Endothelial cell of umbilical vein (primary cell): ENCODE measurements around the gene MS4A15. TPM values are rescaled to one million over a fixed set of nuclear protein-coding genes. Genes with fewer than 3 reads are reported as not detected.

ENCODE experiments used
- BruUV-seq: library from RNA; stranded (reverse); fragments of 400-500 nt; replicated peaks from 2 replicates; lab custom pipeline; 2021; lab: Mats Ljungman, UMichigan
- CTCF ChIA-PET: fragments of 300-600, 350-600 bp; sonication (Branson Sonifier 250); formaldehyde crosslinking; loops from one replicate; lab custom pipeline; 2021; ENCODE audit warnings: antibody characterized with exemption, inconsistent platforms; lab: Charles Lee
- POLR2A ChIA-PET: fragments of 300-600, 350-600 bp; sonication (Branson Sonifier 250); formaldehyde crosslinking; loops from one replicate; lab custom pipeline; 2021; ENCODE audit warnings: antibody characterized with exemption, inconsistent platforms; lab: Charles Lee
- DNase-seq: peaks from one replicate; pipeline ENCODE4 v3.0.0-alpha.2; 2011; ENCODE audit warnings: low read depth, low spot score
- FAIRE-seq: peaks from 2 replicates; lab custom pipeline; 2011; peaks lifted over from hg19 to GRCh38; lab: Jason Lieb, UNC
- H2AFZ ChIP-seq: 2 replicates; pipeline ENCODE4 v1.6.0; 2012; ENCODE audit warnings: low read depth, low read length, control low read depth, inconsistent platforms
- H3K27ac ChIP-seq: 2 replicates; pipeline ENCODE4 v1.5.1; 2011; ENCODE audit warnings: low read depth, mild to moderate bottlenecking, control low read depth, low read length, moderate library complexity; ENCODE audit not compliant: insufficient read depth
- H3K27me3 ChIP-seq, 2 experiments: 2 replicates each; pipeline versions ENCODE4 v1.6.0 to v1.6.1; 2011; ENCODE audit warnings: low read length in 2 of 2, mixed read lengths in 1 of 2; ENCODE audit not compliant: control insufficient read depth in 2 of 2, insufficient read depth in 2 of 2
- H3K36me3 ChIP-seq, 2 experiments: 2 replicates in 1 of 2; 3 replicates in 1 of 2; pipeline ENCODE4 v1.5.1; 2011; ENCODE audit warnings: low read length in 2 of 2, mild to moderate bottlenecking in 1 of 2, moderate library complexity in 1 of 2; ENCODE audit not compliant: control insufficient read depth in 2 of 2, insufficient read depth in 2 of 2; ENCODE audit errors: extremely low read depth in 1 of 2
- H3K4me1 ChIP-seq: 3 replicates; pipeline ENCODE4 v1.5.1; 2011; ENCODE audit warnings: mild to moderate bottlenecking, low read length; ENCODE audit not compliant: control insufficient read depth, insufficient read depth; ENCODE audit errors: extremely low read depth
- H3K4me2 ChIP-seq: 2 replicates; pipeline ENCODE4 v1.6.1; 2011; ENCODE audit warnings: low read length, control low read depth, mixed read lengths; ENCODE audit not compliant: insufficient read depth
- H3K4me3 ChIP-seq, 3 experiments: fragments of 200-600 bp in 1 of 3; sonication (generic), shearing (Covaris generic) in 1 of 3; replicated peaks in 1 of 3; 2 replicates each; pipeline ENCODE4 v1.5.1; 2011 to 2016; ENCODE audit warnings: control low read depth in 3 of 3, low read length in 3 of 3, mild to moderate bottlenecking in 2 of 3, inconsistent platforms in 1 of 3, low read depth in 1 of 3, moderate library complexity in 1 of 3; ENCODE audit not compliant: insufficient read depth in 1 of 3
- H3K79me2 ChIP-seq: 2 replicates; pipeline ENCODE4 v1.6.0; 2012; ENCODE audit warnings: low read length, inconsistent platforms; ENCODE audit not compliant: control insufficient read depth, insufficient read depth
- H3K9ac ChIP-seq: replicated peaks from 2 replicates; pipeline ENCODE3; 2011; ENCODE audit warnings: low read length, control low read depth; ENCODE audit not compliant: insufficient read depth; ENCODE audit errors: extremely low read depth
- H3K9me1 ChIP-seq: replicated peaks from 3 replicates; pipeline ENCODE4 v1.6.0; 2011; ENCODE audit warnings: mild to moderate bottlenecking, low read length; ENCODE audit not compliant: control insufficient read depth, insufficient read depth; ENCODE audit errors: extremely low read depth
- H3K9me3 ChIP-seq: replicated peaks from 2 replicates; pipeline ENCODE4 v1.5.1; 2012; ENCODE audit warnings: low read length, inconsistent platforms; ENCODE audit not compliant: control insufficient read depth, insufficient read depth
- H4K20me1 ChIP-seq: replicated peaks from 2 replicates; pipeline ENCODE3; 2011; ENCODE audit warnings: mild to moderate bottlenecking, low read length; ENCODE audit not compliant: control insufficient read depth, insufficient read depth; ENCODE audit errors: extremely low read depth
- CTCF ChIP-seq, 2 donors: IDR thresholded peaks; 1 replicate in 1 of 2; 2 replicates in 1 of 2; pipeline ENCODE4 v1.5.1; 2011; ENCODE audit warnings: low read length in 2 of 2, mild to moderate bottlenecking in 2 of 2, moderate library complexity in 2 of 2, control low read depth in 1 of 2, inconsistent platforms in 1 of 2, low read depth in 1 of 2; ENCODE audit not compliant: insufficient read depth in 1 of 2; ENCODE audit errors: extremely low read depth in 1 of 2
- EZH2 ChIP-seq: IDR thresholded peaks from 2 replicates; pipeline ENCODE4 v1.6.1; 2012; ENCODE audit warnings: borderline replicate concordance, low read depth, mild to moderate bottlenecking, moderate library complexity, low read length, inconsistent platforms; ENCODE audit not compliant: severe bottlenecking
- FOS ChIP-seq: IDR thresholded peaks from 2 replicates; pipeline ENCODE4 v1.6.1; 2011; ENCODE audit warnings: mild to moderate bottlenecking, low read length, moderate library complexity, borderline replicate concordance; ENCODE audit not compliant: insufficient read depth
- GATA2 ChIP-seq: IDR thresholded peaks from 2 replicates; pipeline ENCODE4 v1.7.0; 2011; ENCODE audit warnings: low read depth, mild to moderate bottlenecking, moderate library complexity, mixed read lengths, low read length; ENCODE audit not compliant: insufficient read length, insufficient read depth
- JUN ChIP-seq: IDR thresholded peaks from 2 replicates; pipeline ENCODE4 v1.6.1; 2011; ENCODE audit warnings: borderline replicate concordance, low read depth; ENCODE audit not compliant: insufficient read length, insufficient read depth
- MYC ChIP-seq: IDR thresholded peaks from one replicate; pipeline ENCODE4 v1.6.1; 2011; ENCODE audit warnings: mild to moderate bottlenecking, low read depth, low read length
- POLR2A ChIP-seq: IDR thresholded peaks from 2 replicates; pipeline ENCODE4 v1.6.1; 2012; ENCODE audit warnings: low read depth, mild to moderate bottlenecking, control low read depth, low read length
- POLR2AphosphoS5 ChIP-seq: IDR thresholded peaks from 2 replicates; pipeline ENCODE4 v1.6.1; 2012; ENCODE audit warnings: low read depth, mild to moderate bottlenecking, control low read depth, low read length, moderate library complexity; ENCODE audit not compliant: insufficient read depth
- dilution Hi-C: fragments of 300-500 bp; cut with MboI; formaldehyde crosslinking; loops from one replicate; pipeline ENCODE4 v1.15.0; 2019; ENCODE audit warnings: low sequenced_read_pairs; ENCODE audit not compliant: extremely low pct_ligation_motif_present
- intact Hi-C: fragments of 100-400 bp; cut with micrococcal nuclease; formaldehyde crosslinking; loops from one replicate; pipeline ENCODE4 v1.10.0; 2022
- polyA plus RNA-seq, 4 experiments: library from polyadenylated mRNA; depleted of rRNA in 3 of 4; stranded (reverse) in 3 of 4; unstranded in 1 of 4; fragments of >200 nt; gene quantifications; 2 replicates each; pipeline versions ENCODE4 v1.2.1 to v1.2.3, GENCODE V29; 2011 to 2012; ENCODE audit warnings: missing spikeins in 1 of 4
- total RNA-seq: library from RNA; stranded (reverse); gene quantifications from 2 replicates; pipeline ENCODE4 v1.2.3, GENCODE V29; 2021
- TF ChIP-seq, protein P1 (sequence below): IDR thresholded peaks from 2 replicates; pipeline ENCODE4 v1.6.1; 2011; ENCODE audit not compliant: insufficient read depth, insufficient read length

Gene MS4A15
- total and polyA plus RNA-seq, 2 donors (not counting 3 experiments of a cell fraction or from before 2014, with no cell fraction given): not detected

DNA sequence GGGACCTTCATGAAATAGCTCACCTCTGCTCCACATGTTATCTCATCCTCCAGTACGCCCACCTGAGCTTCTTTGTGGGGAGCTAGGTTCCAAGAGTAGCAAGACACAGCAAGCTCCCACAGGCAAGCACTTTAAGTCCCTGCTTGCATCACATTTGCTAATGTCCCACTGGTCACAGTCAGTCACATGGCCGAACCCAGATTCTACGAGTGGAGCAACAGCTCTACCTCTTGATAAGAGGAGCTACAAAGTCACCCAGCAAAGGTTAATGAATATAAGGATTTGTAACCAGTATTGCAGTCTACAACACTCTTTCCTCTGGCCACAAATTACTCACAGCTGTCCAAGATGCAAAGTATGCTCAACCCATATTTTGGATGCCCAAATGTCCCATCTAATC lies 15.2 kb upstream of the MS4A15 start:
- Histone ChIP-seq H3K9me3 (no peaks in the 10 kb centered on the region), H3K9me1 (no peaks in the 10 kb centered on the region), H3K4me2 (no peak overlapping the region), H3K27me3 (peaks cover 0 to 5% of the 10 kb centered on the region in 2 experiments), H2AFZ (no peak overlapping the region), H3K27ac (no peak overlapping the region), H3K9ac (no peak overlapping the region), H3K4me1 (no peaks in the 10 kb centered on the region), H3K36me3 (no peaks in the 10 kb centered on the region), H4K20me1 (no peaks in the 10 kb centered on the region), H3K79me2 (no peaks in the 10 kb centered on the region), H3K4me3 (no peak overlapping the region)
- no peak for DNase-seq
- no TSS peak for BruUV-seq
- CTCF ChIA-PET: interaction anchor here (0.6 kb wide), 1 partner anchor 90 kb away, joined by 3 read pairs; no protein-coding TSS in a partner anchor
- FAIRE-seq: no peak
- dilution Hi-C loops (no loop called here), intact Hi-C loops (no loop called here)
- TF ChIP-seq JUN (no peak), GATA2 (no peak), EZH2 (no peak), MYC (no peak), FOS (no peak), POLR2A (no peak), POLR2AphosphoS5 (no peak), CTCF (IDR thresholded peaks at IDR 0.05; ENCODE audit: extremely low read depth in 1 of 2, insufficient read depth in 1 of 2, low read depth in 1 of 2, low read length in 2 of 2) (no peak)
- TF ChIP-seq, protein P1, sequence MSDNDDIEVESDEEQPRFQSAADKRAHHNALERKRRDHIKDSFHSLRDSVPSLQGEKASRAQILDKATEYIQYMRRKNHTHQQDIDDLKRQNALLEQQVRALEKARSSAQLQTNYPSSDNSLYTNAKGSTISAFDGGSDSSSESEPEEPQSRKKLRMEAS: no peak
- POLR2A ChIA-PET: no interaction called here
